GM12891 (cell line): Measurements from ENCODE around the gene MYO6.

Experiments used
- POLR2A ChIP-seq: IDR thresholded peaks from 2 replicates; pipeline ENCODE4 v1.6.1; 2011; ENCODE audit warnings: low read depth, low read length, control low read depth
- POLR2AphosphoS5 ChIP-seq: IDR thresholded peaks from 2 replicates; pipeline ENCODE4 v1.6.1; 2011; ENCODE audit warnings: low read depth, low read length, control low read depth

DNA sequence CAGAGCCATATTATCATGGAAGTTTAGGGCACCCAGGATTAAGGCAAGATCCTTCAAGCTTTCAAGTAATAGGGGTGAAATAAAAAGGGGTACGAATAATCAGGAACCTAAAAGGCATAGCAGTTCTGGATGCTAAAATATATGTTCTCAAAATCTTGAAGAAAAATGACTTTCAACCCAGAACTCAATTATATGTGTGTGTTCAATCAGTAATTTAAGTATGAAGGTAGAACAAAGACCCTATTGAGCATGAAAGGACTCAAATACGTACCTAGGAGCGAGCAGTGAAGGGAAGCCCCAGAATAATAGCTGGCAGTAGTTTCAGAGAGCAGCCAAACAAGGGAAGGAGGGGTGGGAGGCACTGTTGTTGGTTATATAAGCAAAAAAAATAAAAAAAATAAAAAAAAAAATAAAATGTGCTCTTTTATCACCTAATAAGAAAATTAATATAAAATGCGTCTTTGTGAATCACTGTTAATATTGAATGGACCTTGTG lies 45.4 kb downstream of the MYO6 start:
- TF ChIP-seq POLR2AphosphoS5 (no peak), POLR2A (no peak)
